GM21526 (cell line): ENCODE results near the gene STOML2.

Experiments used
- ATAC-seq: cut with Tn5 transposase; IDR thresholded peaks from one replicate; pipeline ENCODE4 v1.9.1; 2021; ENCODE audit warnings: moderate library complexity; ENCODE audit not compliant: unreplicated experiment, low FRiP score

STOML2 gene

DNA sequence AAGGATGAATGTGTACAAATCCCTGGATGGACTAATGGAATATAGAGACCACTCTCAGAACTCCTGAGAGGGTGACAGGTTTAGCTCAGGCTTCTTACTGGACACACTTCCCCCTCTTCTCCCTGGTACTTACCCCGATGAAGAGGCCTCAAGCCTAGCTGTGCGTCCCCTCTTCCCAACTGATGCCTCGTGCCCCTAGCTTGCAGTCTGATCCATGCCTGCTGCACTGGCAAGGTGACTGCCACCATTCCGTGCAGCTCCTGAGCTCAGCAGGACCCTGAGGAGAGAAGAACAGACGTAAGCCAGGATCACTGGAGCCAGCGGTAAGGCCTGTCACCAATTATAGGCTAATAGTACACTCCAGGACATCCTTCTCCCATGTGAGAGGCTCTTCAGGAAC, 5.5 kb upstream of the STOML2 start:
- ATAC-seq: no peak

DNA sequence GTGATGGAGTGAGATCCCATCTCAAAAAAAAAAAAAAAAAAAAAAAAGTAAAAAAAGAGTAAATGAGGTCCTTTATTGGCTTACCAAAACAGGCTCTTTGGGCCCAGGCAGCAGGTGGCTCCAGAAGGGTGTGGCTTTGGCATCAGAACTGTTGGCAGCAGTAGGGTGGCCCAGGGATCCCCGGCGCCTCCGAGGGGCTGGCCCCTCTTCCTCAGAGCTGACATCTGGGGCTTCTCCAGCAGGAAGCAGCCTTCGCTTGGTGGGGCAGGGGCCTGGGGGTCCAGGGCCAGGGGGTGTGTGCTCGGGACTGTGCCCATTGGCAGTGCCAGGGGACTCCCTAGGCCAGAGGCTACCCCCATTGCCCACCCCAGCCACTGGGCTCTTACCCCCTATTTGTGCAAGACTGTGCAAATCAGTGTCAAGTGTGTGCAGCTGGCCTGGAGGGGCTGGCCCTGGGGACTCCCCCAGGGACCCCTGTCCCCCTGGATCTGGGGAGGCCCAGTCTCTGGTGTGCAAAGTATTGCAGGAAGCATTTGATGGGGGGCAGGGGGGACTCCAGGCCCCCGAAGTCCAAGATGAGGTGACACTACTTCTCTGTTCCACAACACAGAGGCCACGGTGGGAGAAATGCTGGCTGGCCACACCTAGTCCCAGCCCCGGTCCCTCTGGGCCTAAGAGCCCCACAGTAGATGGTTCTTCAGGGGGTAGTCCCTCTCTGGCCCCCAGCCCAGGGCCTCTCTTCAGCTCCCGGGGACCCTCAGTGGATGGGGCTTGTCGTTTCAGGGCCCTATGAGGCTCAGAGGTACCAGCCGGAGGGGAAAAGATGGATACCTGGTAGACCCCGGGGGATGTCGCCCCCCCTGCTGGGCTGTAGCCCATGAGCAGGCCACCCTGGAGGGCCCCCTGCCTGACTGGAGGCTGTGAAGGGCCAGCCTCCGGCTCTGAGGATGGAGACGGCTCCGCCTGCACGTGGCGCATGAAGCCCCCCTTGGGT, 4.7 kb upstream of the STOML2 start:
- no peak for ATAC-seq

DNA sequence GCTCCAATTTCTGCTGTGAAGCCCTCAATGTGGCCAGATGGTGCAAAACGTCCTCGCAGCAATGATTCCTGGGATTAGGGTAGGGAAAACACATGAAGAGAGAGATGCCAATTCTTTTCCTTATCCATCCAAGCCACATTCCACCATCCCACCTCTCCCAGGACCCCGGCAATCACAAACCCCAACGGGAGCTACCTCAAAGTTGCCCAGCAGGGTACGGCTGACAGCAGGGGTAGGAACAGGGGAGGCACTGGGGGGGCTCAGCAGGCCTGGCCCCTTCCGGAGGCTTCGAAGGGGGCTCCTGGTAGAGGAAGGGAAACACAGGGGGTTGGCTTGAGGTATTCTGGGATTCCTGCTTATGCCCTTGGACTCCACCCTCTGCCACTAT, 3.4 kb upstream of the STOML2 start:
- no peak for ATAC-seq

DNA sequence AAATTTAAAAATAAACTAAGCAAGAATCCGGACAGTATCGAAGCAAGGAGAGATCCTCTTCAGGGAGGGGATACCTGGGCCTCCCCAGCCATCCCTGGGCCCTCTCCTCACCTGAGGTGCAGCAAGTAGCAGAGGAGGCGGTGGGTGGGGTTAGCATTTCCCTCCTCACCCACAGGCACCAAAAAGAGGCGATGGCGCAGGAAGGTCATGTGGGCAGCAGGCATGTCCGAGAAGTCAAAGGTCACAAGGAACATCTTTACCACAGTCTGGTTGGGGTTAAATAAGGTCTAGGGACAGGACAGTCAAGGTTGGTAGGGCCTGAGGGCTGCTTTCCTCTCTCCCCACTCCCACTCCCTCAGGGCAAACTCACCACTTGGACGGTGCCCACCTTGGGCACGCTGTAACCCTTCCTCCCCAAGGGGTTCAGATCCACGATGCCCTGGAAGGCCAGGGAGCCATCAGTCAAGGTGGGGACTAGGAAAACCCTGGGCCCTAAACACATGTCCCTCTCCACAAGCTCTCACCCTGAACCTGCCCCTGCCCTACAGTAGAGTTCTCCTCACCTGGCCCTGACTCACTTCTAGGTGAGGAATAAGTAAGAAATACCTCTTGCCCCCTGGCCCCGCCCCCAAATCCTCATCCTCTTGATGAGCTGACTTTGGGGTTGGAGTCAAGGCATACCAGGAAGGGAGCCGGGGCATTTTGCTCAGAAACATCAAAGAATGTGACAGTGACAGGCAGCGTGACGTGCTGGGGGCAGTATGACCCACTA, 2.8 kb upstream of the STOML2 start:
- no peak for ATAC-seq

DNA sequence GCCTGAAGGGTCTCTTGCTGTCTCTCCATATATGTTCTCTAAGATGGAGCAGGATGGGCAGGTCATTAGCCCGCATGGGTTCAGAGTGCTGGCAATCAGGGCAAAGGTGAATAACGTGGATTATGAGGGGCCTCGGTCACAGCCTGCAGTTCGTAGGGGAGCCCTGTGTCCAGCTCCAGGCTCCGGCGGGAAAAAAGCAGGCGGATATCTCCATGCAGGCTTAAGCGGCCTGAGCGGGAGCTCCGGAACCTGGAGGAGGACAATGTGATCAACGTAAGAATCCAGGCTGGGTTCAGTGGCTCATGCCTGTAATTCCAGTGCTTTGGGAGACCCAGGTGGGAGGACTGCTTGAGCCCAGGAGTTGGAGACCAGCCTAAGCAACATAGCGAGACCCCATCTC, 2.2 kb upstream of the STOML2 start:
- ATAC-seq: no peak

DNA sequence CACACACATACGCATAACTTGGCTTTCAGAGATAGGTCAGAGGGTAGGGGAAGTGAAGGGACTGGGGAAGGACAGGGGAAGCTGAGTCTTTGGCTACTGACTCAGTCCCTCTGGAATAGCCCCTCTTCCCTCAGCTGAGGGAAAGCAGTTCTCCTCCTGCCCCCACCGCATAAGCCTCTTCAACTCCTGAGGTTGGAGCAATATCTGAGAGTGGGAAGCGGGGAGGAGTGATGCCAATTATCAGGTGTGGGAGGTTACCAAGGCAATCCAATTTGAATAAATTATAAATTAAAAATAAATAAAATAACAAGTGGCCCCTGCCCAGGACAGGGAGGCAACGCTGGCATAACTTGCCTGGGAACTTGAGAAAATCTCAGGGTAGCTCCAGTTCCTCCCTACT, 1.7 kb upstream of the STOML2 start:
- ATAC-seq: no peak

DNA sequence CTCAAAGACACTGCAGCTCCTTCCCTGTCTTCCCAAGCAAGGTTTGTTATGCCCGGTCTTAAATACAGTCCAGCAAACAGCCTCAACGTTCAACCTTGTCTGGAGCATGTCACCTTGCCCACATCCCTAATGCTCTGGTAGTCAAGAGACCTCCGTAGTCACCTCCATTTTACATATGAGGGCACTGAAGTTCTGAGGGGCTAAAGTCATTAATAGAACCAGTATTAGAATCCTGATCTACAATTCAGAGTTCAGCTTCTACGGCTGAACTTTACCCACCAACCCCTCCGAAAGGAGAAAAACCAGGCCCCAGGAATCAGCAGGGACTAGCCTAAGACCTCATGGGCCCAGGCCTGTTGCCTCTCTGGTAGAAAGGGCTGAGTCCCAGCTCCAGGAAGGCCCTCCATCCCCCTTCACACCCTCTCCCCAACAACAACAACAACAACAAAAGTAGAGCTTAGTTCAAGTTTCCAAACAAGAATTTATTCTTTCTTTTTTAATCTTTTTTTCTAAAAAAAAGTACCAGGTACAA, 795 bp upstream of the STOML2 start:
- no peak for ATAC-seq

DNA sequence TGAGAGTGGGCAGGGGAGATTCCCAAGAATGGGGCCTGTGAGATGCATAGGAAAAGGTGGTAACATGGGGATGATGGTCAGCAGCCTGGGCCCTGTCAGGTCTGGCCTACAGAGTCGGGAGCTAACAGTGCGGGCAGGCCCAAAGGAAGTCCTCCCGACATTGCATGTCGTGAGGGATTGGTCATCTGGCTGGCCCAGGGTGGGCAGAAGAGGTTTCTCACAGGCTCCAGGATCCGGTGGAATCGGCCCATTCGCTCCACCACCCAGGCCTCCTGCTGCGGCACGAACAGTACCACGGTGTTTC, 514 bp downstream of the STOML2 start:
- no peak for ATAC-seq

DNA sequence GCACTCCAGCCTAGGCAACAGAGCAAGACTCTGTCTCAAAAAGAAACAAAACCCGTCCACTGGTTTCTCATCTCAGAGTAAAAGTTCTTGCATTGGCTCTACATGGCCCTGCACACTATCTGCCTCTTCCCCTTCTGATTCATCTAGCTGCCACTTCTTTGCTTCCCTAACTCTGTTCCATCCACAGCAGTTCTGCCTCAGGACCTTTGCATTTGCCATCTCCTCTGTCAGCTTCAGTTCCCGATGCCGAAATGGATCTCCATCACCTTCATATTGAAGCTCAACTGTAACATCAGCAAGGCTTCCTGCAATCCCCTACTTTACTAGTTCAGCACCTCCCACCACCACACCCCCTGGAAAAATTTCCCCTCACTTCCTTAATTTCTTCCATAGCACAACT, 5.4 kb downstream of the STOML2 start:
- ATAC-seq: no peak

DNA sequence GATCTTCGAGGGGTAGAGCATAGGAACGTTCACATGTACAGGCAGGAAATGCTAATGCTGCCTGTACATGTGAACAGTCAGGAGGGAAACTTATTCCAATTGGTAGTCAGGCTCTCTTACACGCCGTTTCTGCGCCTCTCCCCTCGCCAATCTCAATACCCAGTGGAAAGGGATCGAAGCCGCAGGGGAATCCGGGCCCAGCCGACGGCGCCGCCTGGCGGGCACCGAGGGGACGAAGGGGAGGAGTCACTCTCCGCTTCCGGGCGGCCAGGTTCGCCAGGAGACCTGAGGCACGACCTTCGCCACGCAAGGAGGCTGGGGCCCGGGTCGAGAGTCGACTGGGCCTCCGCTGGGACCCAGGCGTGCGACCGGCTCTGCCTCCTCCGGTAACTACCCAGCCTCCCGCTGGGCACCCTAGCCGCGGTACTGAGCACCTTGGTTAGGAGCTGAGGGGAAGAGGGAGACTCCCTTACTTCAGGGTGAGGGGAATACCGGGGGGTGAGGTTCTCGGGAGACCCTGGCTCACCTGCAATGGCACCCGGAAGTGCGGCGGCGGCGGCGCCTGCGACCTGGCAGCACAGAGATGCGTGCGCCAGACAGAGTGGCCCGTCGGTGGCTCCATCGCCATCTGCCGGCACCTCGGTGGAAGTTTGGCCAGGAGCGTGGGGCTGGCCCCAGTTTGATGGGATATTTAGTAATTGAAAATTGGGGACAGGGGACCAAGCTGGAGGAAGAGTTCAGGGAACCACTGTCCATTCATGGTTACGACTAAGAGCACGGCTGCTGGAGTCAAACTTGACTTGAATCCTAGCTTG, 6.7 kb downstream of the STOML2 start, which contains the start of gene PIGO:
PIGO (minus strand) TSS at position 557 of the 815 bp plus-strand sequence. CDS start 1,026 bp downstream, outside the sequence.
- ATAC-seq: peak; percentile 80

DNA sequence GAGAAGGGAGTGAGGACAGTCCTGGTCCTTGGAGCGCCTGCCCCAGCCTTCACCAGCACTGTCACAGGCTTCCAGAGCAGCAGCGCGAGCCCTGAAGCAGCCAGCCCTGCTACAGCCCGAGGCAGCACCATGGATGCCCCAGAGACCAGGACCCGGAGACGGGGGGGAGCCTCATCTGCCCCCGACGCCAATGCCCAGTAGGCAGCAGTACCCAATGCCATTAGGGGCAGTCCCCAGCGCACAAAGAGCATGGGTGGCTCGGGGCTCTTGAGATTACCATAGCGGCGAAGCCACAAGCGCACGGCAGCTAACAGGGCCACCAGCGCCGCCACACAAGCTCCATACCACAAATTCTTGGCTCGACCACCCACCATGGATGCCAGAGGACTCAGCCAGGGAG, 11.4 kb downstream of the STOML2 start:
- ATAC-seq: no peak

DNA sequence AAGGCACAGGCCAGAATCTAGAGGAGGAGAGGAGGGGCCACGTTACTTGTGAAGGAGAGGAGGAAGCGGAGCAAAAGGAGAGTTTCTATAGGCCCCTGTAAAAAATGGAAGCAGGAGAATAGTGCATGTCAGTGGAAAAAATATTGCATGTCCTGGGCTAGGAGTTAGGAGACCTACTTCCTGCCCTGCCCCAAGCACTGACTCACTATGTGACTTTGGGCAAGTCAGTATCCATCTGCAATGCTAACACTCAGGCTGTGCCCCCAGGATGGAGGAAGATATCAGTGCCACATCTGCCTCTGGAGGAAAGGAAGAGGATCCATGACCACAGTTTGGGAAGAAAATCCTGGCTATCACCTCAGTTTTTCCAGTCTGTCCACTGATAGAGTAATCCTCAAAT, 13.5 kb downstream of the STOML2 start:
- no peak for ATAC-seq

DNA sequence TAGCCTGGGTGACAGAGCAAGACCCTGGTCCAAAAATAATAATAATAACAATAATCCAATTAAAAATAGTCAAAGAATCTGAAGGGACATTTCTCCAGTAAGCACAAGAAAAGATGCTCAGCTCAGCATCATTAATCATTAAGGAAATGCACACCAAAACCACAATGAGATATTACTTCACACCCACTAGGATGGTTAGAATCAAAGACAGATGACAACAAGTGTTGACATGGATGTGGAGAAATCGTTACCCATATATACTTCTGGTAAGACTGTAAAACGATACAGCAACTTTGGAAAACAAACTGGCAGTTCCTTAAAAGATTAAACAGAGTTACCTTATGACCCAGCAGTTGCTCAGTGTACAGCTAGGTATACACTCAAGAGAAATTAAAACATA, 17.9 kb downstream of the STOML2 start:
- no peak for ATAC-seq

DNA sequence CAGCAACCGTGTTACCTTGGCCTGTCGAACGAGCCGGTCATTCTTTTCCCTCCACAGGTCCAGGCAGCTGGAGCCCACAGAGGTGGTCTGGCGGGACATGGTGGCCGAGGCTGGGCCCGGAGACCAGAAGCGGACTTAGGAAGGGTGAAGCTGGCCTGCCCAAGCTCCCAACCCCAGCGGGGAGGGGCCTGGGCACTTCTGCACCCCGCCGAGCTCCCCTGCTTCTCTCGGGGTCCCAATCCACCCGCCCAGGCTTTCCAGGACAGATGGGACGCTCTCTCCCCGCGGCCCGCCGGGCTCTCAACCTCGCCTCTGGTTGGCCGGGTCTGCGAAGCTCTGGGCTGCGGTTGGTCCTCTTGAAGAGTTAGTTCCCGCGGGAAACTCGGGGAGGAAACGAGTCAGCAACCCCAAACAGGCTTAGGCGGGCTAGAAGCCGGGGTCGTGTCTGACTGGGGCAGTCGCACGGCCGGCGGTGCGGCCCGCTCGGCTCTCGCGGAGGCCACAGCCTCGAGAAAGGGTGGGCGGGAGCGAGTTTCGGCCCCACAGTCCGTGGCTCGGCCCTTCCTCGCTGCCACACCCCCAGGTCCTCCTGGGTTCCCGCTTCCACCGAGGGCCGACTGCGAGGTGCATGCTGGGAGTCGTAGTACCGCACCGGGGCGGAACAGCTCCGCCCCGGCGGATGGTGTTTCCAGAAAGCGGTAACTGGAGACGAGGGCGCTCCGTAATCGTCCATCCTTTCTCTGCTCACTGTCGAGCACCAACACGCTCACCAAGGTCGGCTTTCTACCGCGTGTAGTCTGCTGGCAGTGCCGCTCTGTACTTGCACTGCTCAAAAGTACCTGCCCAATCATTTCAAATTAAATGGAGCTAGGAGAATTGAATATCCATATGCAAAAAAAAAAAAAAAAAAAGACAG, 23.2 kb downstream of the STOML2 start, which contains the start of gene FANCG:
FANCG (minus strand) TSS at position 517 of the 916 bp plus-strand sequence; CDS start at position 99, 418 bp downstream.
- ATAC-seq: peak; percentile 78

DNA sequence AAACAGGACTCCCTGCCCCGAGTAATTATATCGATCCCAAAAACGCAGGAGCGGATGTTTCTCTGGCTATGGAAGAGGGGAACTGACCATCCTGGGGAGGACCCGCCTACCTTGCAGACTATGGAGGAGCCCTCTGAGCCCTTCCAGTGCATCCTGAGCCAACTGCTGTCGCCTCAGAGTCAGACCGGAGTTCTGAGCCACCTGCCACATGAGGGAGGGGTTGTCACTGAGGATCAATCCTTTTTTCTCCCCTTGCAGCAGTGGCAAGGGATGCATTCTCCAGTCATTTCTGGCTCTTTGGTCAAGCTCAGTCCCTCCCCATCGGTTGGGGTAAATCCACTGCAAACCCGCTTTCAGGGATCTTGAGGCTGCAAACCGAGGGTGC, 23.9 kb downstream of the STOML2 start:
- no peak for ATAC-seq

DNA sequence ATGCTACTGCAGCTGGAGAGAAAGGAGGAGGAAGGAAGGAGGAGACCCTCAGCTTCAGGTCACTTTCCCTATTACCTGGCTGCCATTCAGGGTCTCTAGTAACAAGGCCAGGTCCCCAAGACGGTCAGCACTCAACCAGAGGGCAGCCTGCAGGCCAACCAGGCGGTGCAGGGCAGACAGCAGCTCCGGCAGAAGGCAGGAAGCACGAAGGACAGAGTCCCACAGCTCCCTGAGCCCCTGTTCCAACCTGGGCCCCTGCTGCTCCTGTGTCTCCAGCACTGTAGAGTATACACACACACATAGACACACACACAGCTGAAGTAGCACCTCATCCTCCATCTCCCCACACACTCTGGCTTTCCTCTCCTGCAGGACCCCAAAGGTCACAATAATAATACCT, 24.9 kb downstream of the STOML2 start:
- no peak for ATAC-seq

DNA sequence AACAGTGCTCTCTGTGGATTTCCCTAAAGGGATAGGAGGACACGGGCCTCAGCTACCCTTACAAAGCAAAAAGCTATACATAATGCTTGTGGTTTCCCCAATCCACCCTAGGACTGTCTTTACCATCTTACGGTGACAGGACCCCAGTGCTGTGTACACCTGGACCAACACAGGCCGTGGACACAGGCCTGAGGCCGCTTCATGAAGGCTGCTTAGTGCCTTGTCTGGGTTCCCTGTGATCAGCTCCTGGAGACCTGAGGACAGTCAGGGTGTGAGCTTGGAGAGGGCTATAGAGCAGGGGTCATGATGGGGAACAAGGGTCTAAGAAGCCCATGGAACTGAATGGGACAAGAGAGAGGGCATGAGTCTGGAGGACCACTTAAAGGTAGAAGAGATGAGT, 26.1 kb downstream of the STOML2 start:
- ATAC-seq: no peak

DNA sequence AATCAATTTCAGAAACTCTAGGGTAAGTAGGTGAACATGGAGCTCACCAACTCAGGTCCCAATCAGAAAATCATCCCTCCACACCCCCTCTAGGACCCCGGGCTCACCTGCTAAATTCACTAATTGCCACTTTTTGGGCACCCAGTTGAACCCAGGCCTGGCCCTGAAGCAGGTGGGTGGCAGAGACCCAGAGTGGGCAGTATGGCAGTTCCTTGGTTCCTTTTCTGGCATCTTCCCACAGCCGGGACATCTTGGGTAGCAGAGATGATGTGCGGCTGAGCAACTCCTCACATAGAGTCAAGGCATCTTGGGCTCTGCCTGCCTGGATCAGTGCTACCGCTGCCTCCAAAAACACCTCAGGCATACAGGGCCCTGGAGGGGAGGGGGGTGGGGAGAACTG, 27.6 kb downstream of the STOML2 start:
- ATAC-seq: no peak

DNA sequence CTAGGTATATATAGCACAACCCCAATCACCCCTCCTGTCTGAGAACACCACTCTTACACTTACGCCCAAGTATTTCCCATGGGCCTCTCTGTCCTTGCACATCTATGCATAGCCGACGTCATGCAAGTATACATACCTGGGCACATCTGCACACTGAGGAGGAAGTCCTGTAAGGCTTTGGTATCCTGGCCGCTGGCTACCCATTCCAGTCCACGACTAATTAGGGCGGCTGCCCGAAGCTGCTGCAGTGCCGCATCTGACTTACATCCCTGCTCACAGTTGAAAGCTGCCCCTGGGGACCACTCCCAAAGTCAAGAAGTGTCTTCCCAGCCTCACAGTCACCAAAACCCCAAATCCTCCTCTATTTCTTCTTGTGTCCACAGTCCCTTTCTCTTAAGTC, 28.1 kb downstream of the STOML2 start:
- no peak for ATAC-seq

DNA sequence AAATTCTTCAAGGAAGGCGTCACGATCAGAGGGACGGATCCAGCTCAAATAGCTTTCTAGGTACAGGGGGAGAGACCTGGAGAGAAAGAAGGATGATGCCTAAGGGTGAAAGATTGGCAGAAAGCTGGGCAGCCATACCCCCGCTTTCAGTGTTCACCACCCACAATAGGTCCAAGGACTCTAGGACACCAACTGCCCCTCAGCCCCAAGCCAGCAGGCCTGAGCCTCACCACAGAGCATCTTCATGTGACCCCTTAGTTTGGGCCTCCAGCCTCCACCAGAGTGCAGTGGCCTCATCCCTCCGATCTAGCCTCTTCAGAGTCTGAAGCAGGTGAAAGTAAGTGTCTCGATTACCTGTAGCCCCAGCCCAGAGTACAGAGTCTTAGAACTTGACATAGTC, 28.8 kb downstream of the STOML2 start:
- ATAC-seq: no peak
